OCI-LY7 (cell line): ENCODE measurements around the gene ANKFN1. TPM values are rescaled to one million over a fixed set of nuclear protein-coding genes. Genes with fewer than 3 reads are reported as not detected.

ENCODE experiments used
- BruUV-seq: library from RNA; stranded (reverse); fragments of 400-500 nt; replicated peaks from 2 replicates; lab custom pipeline; 2021; lab: Mats Ljungman, UMichigan
- CTCF ChIA-PET: fragments of 300-600 bp; sonication (Branson Sonifier 250); formaldehyde crosslinking; loops from one replicate; lab custom pipeline; 2022; ENCODE audit warnings: antibody characterized with exemption; ENCODE audit not compliant: unreplicated experiment; lab: Charles Lee
- POLR2A ChIA-PET: fragments of 300-600 bp; sonication (Branson Sonifier 250); formaldehyde crosslinking; loops from one replicate; lab custom pipeline; 2022; ENCODE audit warnings: antibody characterized with exemption; lab: Charles Lee
- DNase-seq: peaks from one replicate; pipeline ENCODE4 v3.0.0-alpha.2; 2015; ENCODE audit warnings: low spot score
- H2AFZ ChIP-seq: fragments of 200-600 bp; sonication (generic), shearing (Covaris generic); 2 replicates; pipeline ENCODE4 v1.6.1; 2014; ENCODE audit warnings: mild to moderate bottlenecking, antibody characterized with exemption, low read length, moderate library complexity
- H3K27ac ChIP-seq: fragments of 200-600 bp; sonication (generic); 2 replicates; pipeline ENCODE4 v1.5.1; 2014; ENCODE audit warnings: mixed run types, low read depth, mild to moderate bottlenecking, moderate library complexity, low read length, inconsistent platforms; ENCODE audit not compliant: poor library complexity, severe bottlenecking
- H3K36me3 ChIP-seq: fragments of 200-600 bp; sonication (generic); 2 replicates; pipeline ENCODE4 v1.6.1; 2014; ENCODE audit warnings: mild to moderate bottlenecking, antibody characterized with exemption, low read length, moderate library complexity, mixed read lengths; ENCODE audit not compliant: insufficient read depth
- H3K4me1 ChIP-seq: fragments of 200-600 bp; sonication (generic); 2 replicates; pipeline ENCODE4 v1.5.1; 2014; ENCODE audit warnings: mild to moderate bottlenecking, low read length; ENCODE audit not compliant: insufficient read depth, poor library complexity, severe bottlenecking
- H3K4me2 ChIP-seq: fragments of 200-600 bp; sonication (generic); 2 replicates; pipeline ENCODE4 v1.6.1; 2014; ENCODE audit warnings: mild to moderate bottlenecking, low read length
- H3K4me3 ChIP-seq: fragments of 200-600 bp; sonication (generic); 2 replicates; pipeline ENCODE4 v1.5.1; 2014; ENCODE audit warnings: mild to moderate bottlenecking, low read depth, low read length; ENCODE audit not compliant: poor library complexity, severe bottlenecking
- H3K79me2 ChIP-seq: fragments of 200-600 bp; sonication (generic); 2 replicates; pipeline ENCODE4 v1.6.1; 2016; ENCODE audit warnings: low read depth, mild to moderate bottlenecking, low read length, moderate library complexity, mixed read lengths; ENCODE audit not compliant: insufficient read depth
- H3K9me2 ChIP-seq: fragments of 200-600 bp; sonication (generic); 2 replicates; pipeline ENCODE4 v1.6.1; 2016; ENCODE audit warnings: mild to moderate bottlenecking, low read length, mixed read lengths; ENCODE audit not compliant: insufficient read depth
- H3K9me3 ChIP-seq: fragments of 200-600 bp; sonication (generic); 2 replicates; pipeline ENCODE4 v1.6.1; 2014; ENCODE audit warnings: mild to moderate bottlenecking, mixed run types, low read length, mixed read lengths
- H4K20me1 ChIP-seq: fragments of 200-600 bp; sonication (generic); 2 replicates; pipeline ENCODE4 v1.6.1; 2014; ENCODE audit warnings: mild to moderate bottlenecking, antibody characterized with exemption, low read length, moderate library complexity, mixed read lengths; ENCODE audit not compliant: insufficient read depth
- EZH2phosphoT487 ChIP-seq: fragments of 200-600 bp; sonication (generic); IDR thresholded peaks from 2 replicates; pipeline ENCODE4 v1.6.1; 2018; ENCODE audit warnings: low read depth, borderline replicate concordance, mild to moderate bottlenecking, mixed run types, antibody characterized with exemption, low read length, moderate library complexity, mixed read lengths
- intact Hi-C: fragments of 100-400 bp; cut with micrococcal nuclease; formaldehyde crosslinking; loops from one replicate; pipeline ENCODE4 v1.10.0; 2022; ENCODE audit not compliant: unreplicated experiment
- total RNA-seq, 2 experiments: library from RNA; depleted of rRNA in 1 of 2; stranded (reverse); fragments of >200 nt in 1 of 2; shearing (Covaris generic) in 1 of 2; gene quantifications; 2 replicates each; pipeline ENCODE4 v1.2.3, GENCODE V29; 2014 to 2022
- TF ChIP-seq, protein P1 (sequence below): fragments of 200-600 bp; sonication (generic); conservative IDR thresholded peaks from 2 replicates; pipeline ENCODE4 v1.5.1; 2014; ENCODE audit warnings: mild to moderate bottlenecking, antibody characterized with exemption, low read length, moderate library complexity, mixed read lengths

Gene ANKFN1
- total RNA-seq, 2 experiments from 2014 or later = 0.67 TPM; not detected in 1

DNA sequence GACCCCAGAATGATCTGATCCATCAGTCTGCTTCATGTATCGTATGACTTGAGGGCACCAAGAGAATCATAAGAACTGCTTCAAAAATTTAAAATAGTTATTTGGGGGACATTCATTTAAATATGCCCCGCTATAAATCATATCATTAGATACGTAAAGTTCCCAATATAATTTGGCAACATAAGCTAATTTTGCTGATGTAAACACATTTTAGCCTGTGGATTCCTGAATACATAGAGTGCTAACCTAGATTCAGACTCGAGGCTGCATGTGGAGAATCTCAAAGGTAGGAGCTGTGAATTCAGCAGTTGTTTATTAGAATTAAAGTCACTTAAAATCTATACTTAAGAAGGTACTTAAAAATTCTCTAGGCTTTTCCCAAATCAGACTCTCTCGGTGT, 24.9 kb downstream of the ANKFN1 start:
- TF ChIP-seq EZH2phosphoT487 = no peak
- TF ChIP-seq, protein P1, sequence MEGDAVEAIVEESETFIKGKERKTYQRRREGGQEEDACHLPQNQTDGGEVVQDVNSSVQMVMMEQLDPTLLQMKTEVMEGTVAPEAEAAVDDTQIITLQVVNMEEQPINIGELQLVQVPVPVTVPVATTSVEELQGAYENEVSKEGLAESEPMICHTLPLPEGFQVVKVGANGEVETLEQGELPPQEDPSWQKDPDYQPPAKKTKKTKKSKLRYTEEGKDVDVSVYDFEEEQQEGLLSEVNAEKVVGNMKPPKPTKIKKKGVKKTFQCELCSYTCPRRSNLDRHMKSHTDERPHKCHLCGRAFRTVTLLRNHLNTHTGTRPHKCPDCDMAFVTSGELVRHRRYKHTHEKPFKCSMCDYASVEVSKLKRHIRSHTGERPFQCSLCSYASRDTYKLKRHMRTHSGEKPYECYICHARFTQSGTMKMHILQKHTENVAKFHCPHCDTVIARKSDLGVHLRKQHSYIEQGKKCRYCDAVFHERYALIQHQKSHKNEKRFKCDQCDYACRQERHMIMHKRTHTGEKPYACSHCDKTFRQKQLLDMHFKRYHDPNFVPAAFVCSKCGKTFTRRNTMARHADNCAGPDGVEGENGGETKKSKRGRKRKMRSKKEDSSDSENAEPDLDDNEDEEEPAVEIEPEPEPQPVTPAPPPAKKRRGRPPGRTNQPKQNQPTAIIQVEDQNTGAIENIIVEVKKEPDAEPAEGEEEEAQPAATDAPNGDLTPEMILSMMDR = no peak
- no peaks in the 10 kb centered on the region for H3K36me3 ChIP-seq
- BruUV-seq = no TSS peak
- H4K20me1 ChIP-seq = no peaks in the 10 kb centered on the region
- ChIA-PET CTCF (no interaction called here), POLR2A (no interaction called here)
- no peak overlapping the region for H3K4me3 ChIP-seq
- H3K4me2 ChIP-seq = no peak overlapping the region
- no peak for DNase-seq
- no peaks in the 10 kb centered on the region for H3K9me3 ChIP-seq
- no peaks in the 10 kb centered on the region for H3K9me2 ChIP-seq
- no peak overlapping the region for H3K27ac ChIP-seq
- H3K79me2 ChIP-seq = no peaks in the 10 kb centered on the region
- H3K4me1 ChIP-seq = no peaks in the 10 kb centered on the region
- H2AFZ ChIP-seq = no peak overlapping the region
- intact Hi-C loops = no loop called here

DNA sequence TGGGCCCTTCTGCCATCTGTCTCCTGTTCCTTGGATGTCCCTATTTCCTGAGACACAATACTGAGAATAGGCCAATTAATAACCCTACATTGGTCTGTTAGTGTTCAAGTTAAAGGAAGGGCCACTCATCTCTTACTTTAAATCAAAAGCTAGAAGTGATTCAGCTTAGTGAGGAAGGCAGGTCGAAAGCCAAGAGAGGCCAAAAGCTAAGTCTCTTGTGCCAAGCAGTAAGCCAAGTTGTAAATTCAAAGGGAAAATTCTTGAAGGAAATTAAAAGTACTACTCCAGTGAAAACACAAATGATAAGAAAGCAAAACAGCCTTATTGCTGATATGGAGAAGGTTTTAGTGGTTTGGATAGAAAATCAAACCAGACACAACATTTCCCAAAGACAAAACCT, 28.8 kb downstream of the ANKFN1 start:
- BruUV-seq = no TSS peak
- TF ChIP-seq, protein P1 = no peak
- TF ChIP-seq EZH2phosphoT487 = no peak
- CTCF ChIA-PET = no interaction called here
- DNase-seq = no peak
- Histone ChIP-seq H4K20me1 (no peaks in the 10 kb centered on the region), H3K9me3 (no peaks in the 10 kb centered on the region), H3K4me3 (no peak overlapping the region), H3K4me2 (no peak overlapping the region), H3K27ac (no peak overlapping the region), H2AFZ (no peak overlapping the region), H3K79me2 (no peaks in the 10 kb centered on the region), H3K4me1 (no peaks in the 10 kb centered on the region), H3K36me3 (no peaks in the 10 kb centered on the region), H3K9me2 (no peaks in the 10 kb centered on the region)
- POLR2A ChIA-PET = no interaction called here
- intact Hi-C loops = no loop called here

DNA sequence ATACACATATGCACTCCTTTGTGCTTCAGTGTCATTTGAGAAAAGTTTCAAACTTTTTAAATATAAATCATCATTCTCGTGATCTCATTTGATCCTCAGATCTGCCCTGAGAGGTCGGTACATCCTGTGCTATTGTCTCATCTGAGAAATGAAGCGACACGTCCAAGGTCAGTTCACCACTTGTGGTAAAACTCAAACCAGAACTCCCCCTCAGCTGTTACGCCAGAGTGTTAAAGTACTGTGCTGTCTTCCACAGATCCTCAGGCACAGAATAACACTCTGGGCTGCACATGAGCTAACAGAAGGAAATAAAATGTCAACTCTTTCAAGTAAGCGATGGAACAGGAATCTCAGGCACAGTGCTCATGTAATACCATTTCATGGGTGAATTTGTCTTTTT, 31.4 kb downstream of the ANKFN1 start:
- BruUV-seq = no TSS peak
- CTCF ChIA-PET = no interaction called here
- no peaks in the 10 kb centered on the region for H3K9me2 ChIP-seq

More for the DNA sequence above, 31.4 kb downstream of the ANKFN1 start:
- POLR2A ChIA-PET = no interaction called here
- H3K27ac ChIP-seq = no peak overlapping the region
- H4K20me1 ChIP-seq = no peaks in the 10 kb centered on the region
- H3K4me3 ChIP-seq = no peak overlapping the region
- no peak for TF ChIP-seq EZH2phosphoT487
- TF ChIP-seq, protein P1 = no peak
- no peak for DNase-seq
- no peaks in the 10 kb centered on the region for H3K9me3 ChIP-seq
- no peak overlapping the region for H3K4me2 ChIP-seq
- H3K79me2 ChIP-seq = no peaks in the 10 kb centered on the region
- H3K36me3 ChIP-seq = no peaks in the 10 kb centered on the region
- intact Hi-C loops = no loop called here
- H2AFZ ChIP-seq = no peak overlapping the region
- H3K4me1 ChIP-seq = no peaks in the 10 kb centered on the region
